OCI-LY1 (cell line): ENCODE results near the gene ARHGEF25.

Experiments
- H2AFZ ChIP-seq: fragments of 200-600 bp; sonication (generic), shearing (Covaris generic); 2 replicates; pipeline ENCODE4 v1.6.0; 2014; ENCODE audit warnings: antibody characterized with exemption, mild to moderate bottlenecking, low read length
- H3F3A ChIP-seq: fragments of 200-600 bp; sonication (generic), shearing (Covaris generic); 2 replicates; pipeline ENCODE4 v1.6.0; 2014; ENCODE audit warnings: mild to moderate bottlenecking, antibody characterized with exemption, low read length, moderate library complexity; ENCODE audit not compliant: insufficient read depth
- H3K27ac ChIP-seq: fragments of 200-600 bp; sonication (generic); 2 replicates; pipeline ENCODE4 v1.5.1; 2014; ENCODE audit warnings: low read length, mixed run types, mild to moderate bottlenecking, low read depth; ENCODE audit not compliant: poor library complexity, severe bottlenecking
- H3K27me3 ChIP-seq: fragments of 200-600 bp; sonication (generic); 2 replicates; pipeline ENCODE4 v1.6.0; 2014; ENCODE audit warnings: antibody characterized with exemption, mild to moderate bottlenecking, low read length, moderate library complexity; ENCODE audit not compliant: insufficient read depth
- H3K36me3 ChIP-seq: fragments of 200-600 bp; sonication (generic); 2 replicates; pipeline ENCODE4 v1.6.1; 2014; ENCODE audit warnings: mild to moderate bottlenecking, antibody characterized with exemption, low read length, moderate library complexity, mixed read lengths; ENCODE audit not compliant: insufficient read depth
- H3K4me1 ChIP-seq: fragments of 200-600 bp; sonication (generic); 2 replicates; pipeline ENCODE4 v1.5.1; 2014; ENCODE audit warnings: mild to moderate bottlenecking, low read length, moderate library complexity; ENCODE audit not compliant: insufficient read depth, severe bottlenecking
- H3K4me2 ChIP-seq: fragments of 200-600 bp; sonication (generic), shearing (Covaris generic); 2 replicates; pipeline ENCODE4 v1.6.1; 2014; ENCODE audit warnings: low read length
- H3K4me3 ChIP-seq: fragments of 200-600 bp; sonication (generic); 2 replicates; pipeline ENCODE4 v1.5.1; 2014; ENCODE audit warnings: low read length, low read depth, mild to moderate bottlenecking, mixed read lengths; ENCODE audit not compliant: poor library complexity, severe bottlenecking
- H3K79me2 ChIP-seq: fragments of 200-600 bp; shearing (Covaris generic); 2 replicates; pipeline ENCODE4 v1.6.1; 2016; ENCODE audit warnings: mixed run types, low read length, mixed read lengths; ENCODE audit not compliant: insufficient read depth
- H3K9ac ChIP-seq: fragments of 200-600 bp; sonication (generic), shearing (Covaris generic); 2 replicates; pipeline ENCODE4 v1.6.1; 2014; ENCODE audit warnings: mild to moderate bottlenecking, low read length, mixed read lengths
- H3K9me2 ChIP-seq: fragments of 200-600 bp; sonication (generic), shearing (Covaris generic); 2 replicates; pipeline ENCODE4 v1.6.1; 2014; ENCODE audit warnings: low read depth, mild to moderate bottlenecking, low read length, mixed read lengths
- H3K9me3 ChIP-seq: fragments of 200-600 bp; shearing (Covaris generic); 2 replicates; pipeline ENCODE4 v1.6.1; 2014; ENCODE audit warnings: low read length, mixed read lengths
- H4K20me1 ChIP-seq: fragments of 200-600 bp; sonication (generic), shearing (Covaris generic); 2 replicates; pipeline ENCODE4 v1.6.0; 2016; ENCODE audit warnings: mild to moderate bottlenecking, low read length; ENCODE audit not compliant: insufficient read depth
- EZH2 ChIP-seq: fragments of 200-600 bp; sonication (generic), shearing (Covaris generic); IDR thresholded peaks from 2 replicates; pipeline ENCODE4 v1.8.0; 2017; ENCODE audit warnings: borderline replicate concordance, mixed run types, mild to moderate bottlenecking, antibody characterized with exemption, low read length, moderate library complexity, mixed read lengths
- TF ChIP-seq, protein P1 (sequence below): fragments of 200-600 bp; sonication (generic), shearing (Covaris generic); IDR thresholded peaks from 2 replicates; pipeline ENCODE4 v1.5.1; 2017; ENCODE audit warnings: mild to moderate bottlenecking, antibody characterized with exemption, low read length, moderate library complexity, mixed read lengths

ARHGEF25 gene

DNA sequence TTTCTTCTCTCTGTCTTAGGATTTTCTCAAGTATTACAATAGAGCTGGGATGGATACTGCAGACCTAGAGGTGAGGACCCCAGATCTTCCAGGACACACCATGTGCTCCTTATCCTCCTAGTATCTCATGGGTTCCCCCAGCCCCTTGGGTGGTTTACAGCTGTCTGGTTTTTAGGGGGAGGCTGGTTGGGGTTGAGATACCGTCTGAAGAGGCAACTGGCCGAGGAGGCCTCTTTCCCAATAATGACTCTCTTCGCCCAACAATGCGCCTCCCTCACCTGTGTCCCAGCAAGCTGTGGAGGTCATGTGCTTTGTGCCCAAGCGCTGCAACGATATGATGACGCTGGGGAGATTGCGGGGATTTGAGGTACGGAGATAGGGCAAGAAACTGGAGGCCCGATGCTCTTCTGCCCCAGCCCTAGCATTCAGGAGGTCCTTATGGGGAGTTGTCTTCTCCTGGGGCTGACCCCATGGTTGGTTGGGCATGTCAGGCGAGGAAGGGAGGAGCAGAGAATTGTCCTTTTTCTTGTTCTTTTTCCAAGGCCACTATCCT lies 3.8 kb downstream of the ARHGEF25 start:
- H4K20me1 ChIP-seq: no peaks in the 10 kb centered on the region

DNA sequence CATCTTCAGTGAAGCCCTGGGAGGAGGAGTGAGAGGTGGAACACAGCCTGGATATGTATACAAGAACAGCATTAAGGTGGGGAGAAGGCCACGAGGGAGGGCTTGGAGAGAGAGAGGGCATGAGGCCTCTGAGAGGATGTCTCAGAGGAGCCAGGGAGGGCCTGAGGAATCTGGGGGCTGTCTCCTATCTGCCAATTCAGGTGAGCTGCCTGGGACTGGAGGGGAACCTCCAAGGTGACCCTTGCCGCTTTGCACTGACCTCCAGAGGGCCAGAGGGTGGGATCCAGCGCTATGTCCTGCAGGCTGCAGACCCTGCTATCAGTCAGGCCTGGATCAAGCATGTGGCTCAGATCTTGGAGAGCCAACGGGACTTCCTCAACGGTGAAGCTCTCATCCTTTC lies 4.4 kb downstream of the ARHGEF25 start:
- no peak overlapping the region for H3K4me2 ChIP-seq

More for the DNA sequence above, 3.8 kb downstream of the ARHGEF25 start:
- no peak overlapping the region for H2AFZ ChIP-seq
- H3K4me3 ChIP-seq: no peak overlapping the region
- no peak overlapping the region for H3K4me2 ChIP-seq
- H3K36me3 ChIP-seq: no peaks in the 10 kb centered on the region
- no peaks in the 10 kb centered on the region for H3K9me2 ChIP-seq
- peaks cover 10% of the 10 kb centered on the region for H3K4me1 ChIP-seq
- H3K27ac ChIP-seq: no peak overlapping the region
- no peaks in the 10 kb centered on the region for H3K79me2 ChIP-seq
- H3K27me3 ChIP-seq: peaks cover 4% of the 10 kb centered on the region; the same call in 1 of the 2 replicates
- TF ChIP-seq, protein P1, sequence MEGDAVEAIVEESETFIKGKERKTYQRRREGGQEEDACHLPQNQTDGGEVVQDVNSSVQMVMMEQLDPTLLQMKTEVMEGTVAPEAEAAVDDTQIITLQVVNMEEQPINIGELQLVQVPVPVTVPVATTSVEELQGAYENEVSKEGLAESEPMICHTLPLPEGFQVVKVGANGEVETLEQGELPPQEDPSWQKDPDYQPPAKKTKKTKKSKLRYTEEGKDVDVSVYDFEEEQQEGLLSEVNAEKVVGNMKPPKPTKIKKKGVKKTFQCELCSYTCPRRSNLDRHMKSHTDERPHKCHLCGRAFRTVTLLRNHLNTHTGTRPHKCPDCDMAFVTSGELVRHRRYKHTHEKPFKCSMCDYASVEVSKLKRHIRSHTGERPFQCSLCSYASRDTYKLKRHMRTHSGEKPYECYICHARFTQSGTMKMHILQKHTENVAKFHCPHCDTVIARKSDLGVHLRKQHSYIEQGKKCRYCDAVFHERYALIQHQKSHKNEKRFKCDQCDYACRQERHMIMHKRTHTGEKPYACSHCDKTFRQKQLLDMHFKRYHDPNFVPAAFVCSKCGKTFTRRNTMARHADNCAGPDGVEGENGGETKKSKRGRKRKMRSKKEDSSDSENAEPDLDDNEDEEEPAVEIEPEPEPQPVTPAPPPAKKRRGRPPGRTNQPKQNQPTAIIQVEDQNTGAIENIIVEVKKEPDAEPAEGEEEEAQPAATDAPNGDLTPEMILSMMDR: no peak
- no peak for TF ChIP-seq EZH2
- no peaks in the 10 kb centered on the region for H3K9me3 ChIP-seq
- H3K9ac ChIP-seq: no peak overlapping the region
- H3F3A ChIP-seq: no peaks in the 10 kb centered on the region

DNA sequence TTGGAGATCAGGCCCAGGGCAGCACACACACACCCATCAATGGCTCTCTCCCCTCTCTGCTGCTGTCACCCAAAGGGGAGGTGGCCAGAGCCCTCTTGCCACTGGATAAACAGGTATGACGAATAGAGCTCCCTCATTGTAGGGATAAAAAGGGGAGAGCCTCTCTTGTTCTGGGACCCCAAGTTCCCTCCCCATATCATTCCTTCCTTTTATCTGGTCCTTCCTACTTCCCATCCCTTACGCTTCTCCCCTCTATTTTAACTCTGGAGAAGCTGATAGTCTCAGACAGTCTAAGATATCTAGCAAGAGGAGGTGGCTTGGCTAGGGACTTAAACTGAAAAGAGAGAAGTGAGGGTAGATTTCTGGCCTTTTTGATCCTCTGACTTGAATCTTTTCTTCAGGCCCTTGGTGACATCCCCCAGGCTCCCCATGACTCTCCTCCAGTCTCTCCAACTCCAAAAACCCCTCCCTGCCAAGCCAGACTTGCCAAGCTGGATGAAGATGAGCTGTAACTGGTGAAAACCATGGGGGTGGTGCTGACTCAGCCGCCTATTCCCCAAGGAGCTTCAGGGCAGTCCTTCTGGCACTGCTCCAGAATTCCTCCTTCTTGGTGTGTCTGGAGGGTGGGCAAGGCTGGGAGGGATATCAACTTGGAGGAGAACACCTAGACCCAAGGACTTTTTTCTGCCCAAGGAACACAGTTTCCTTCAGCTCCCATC lies 5.3 kb downstream of the ARHGEF25 start:
- Histone ChIP-seq H4K20me1 (no peaks in the 10 kb centered on the region), H3K9me3 (no peaks in the 10 kb centered on the region), H3K79me2 (no peaks in the 10 kb centered on the region), H3K9me2 (no peaks in the 10 kb centered on the region), H3K4me3 (no peak overlapping the region), H2AFZ (no peak overlapping the region), H3K4me2 (no peak overlapping the region), H3K27me3 (peaks cover 4% of the 10 kb centered on the region; the same call in 1 of the 2 replicates), H3K27ac (no peak overlapping the region), H3K4me1 (peaks cover 18% of the 10 kb centered on the region), H3K36me3 (no peaks in the 10 kb centered on the region), H3F3A (no peaks in the 10 kb centered on the region), H3K9ac (no peak overlapping the region)
- TF ChIP-seq, protein P1: no peak
- TF ChIP-seq EZH2: no peak

More for the DNA sequence above, 4.4 kb downstream of the ARHGEF25 start:
- TF ChIP-seq, protein P1: no peak
- no peak for TF ChIP-seq EZH2
- no peaks in the 10 kb centered on the region for H3K9me3 ChIP-seq
- no peaks in the 10 kb centered on the region for H4K20me1 ChIP-seq
- H3K4me3 ChIP-seq: no peak overlapping the region
- H3K27ac ChIP-seq: no peak overlapping the region
- H3K79me2 ChIP-seq: no peaks in the 10 kb centered on the region
- H2AFZ ChIP-seq: no peak overlapping the region
- peaks cover 10% of the 10 kb centered on the region for H3K4me1 ChIP-seq
- H3K9me2 ChIP-seq: no peaks in the 10 kb centered on the region
- H3F3A ChIP-seq: no peaks in the 10 kb centered on the region
- peaks cover 4% of the 10 kb centered on the region; the same call in 1 of the 2 replicates for H3K27me3 ChIP-seq
- H3K36me3 ChIP-seq: no peaks in the 10 kb centered on the region
- no peak overlapping the region for H3K9ac ChIP-seq
